Erythroblast (primary cell): ENCODE results near the gene RNF41.
"Not testable (repeated sequence)": the region's sequence is repeated elsewhere in the genome, so short reads cannot be mapped to it uniquely, and the experiment has no call there.

Experiments used
- GATA1 ChIP-seq: IDR thresholded peaks from 2 replicates; pipeline ENCODE4 v1.6.1; 2011; ENCODE audit warnings: low read depth, mild to moderate bottlenecking, control low read depth, low read length, moderate library complexity
- POLR2A ChIP-seq: IDR thresholded peaks from 2 replicates; pipeline ENCODE4 v1.6.1; 2011; ENCODE audit warnings: mild to moderate bottlenecking, low read length

DNA sequence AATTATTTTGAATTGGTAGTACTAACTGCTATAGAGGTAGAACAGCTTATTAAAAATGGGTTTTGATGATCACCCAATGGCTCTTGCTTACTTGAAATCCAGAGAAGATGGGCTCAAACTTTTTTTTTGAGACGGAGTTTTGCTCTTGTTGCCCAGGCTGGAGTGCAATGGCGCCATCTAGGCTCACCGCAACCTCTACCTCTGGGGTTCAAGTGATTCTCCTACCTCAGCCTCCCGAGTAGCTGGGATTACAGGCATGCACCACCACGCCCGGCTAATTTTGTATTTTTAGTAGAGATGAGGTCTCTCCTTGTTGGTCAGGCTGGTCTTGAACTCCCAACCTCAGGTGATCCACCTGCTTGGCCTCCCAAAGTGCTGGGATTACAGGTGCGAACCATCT lies 41.2 kb upstream of the RNF41 start:
- TF ChIP-seq POLR2A, GATA1: not testable (repeated sequence)
